ENCODE data around the gene CAPRIN1.

GRCh38 chr11:34140149-34140548, 88.6 kb downstream of the CAPRIN1 start:
- TF ChIP-seq, protein P1, sequence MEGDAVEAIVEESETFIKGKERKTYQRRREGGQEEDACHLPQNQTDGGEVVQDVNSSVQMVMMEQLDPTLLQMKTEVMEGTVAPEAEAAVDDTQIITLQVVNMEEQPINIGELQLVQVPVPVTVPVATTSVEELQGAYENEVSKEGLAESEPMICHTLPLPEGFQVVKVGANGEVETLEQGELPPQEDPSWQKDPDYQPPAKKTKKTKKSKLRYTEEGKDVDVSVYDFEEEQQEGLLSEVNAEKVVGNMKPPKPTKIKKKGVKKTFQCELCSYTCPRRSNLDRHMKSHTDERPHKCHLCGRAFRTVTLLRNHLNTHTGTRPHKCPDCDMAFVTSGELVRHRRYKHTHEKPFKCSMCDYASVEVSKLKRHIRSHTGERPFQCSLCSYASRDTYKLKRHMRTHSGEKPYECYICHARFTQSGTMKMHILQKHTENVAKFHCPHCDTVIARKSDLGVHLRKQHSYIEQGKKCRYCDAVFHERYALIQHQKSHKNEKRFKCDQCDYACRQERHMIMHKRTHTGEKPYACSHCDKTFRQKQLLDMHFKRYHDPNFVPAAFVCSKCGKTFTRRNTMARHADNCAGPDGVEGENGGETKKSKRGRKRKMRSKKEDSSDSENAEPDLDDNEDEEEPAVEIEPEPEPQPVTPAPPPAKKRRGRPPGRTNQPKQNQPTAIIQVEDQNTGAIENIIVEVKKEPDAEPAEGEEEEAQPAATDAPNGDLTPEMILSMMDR (conservative IDR thresholded peaks at IDR 0.05; ENCODE audit: low read depth in 2 of 2), result no peak
- no peak for TF ChIP-seq ZNF331 (CRISPR knock-in tag; IDR thresholded peaks at IDR 0.05; ENCODE audit: low read depth)

All from GM23338 (cell line).